Fibroblast of lung (primary cell): ENCODE data around the gene CDH6.

Experiments
- CTCF ChIP-seq, 2 donors: IDR thresholded peaks in 1 of 2; conservative IDR thresholded peaks in 1 of 2; 1 replicate in 1 of 2; 2 replicates in 1 of 2; pipeline ENCODE4 v1.5.1; 2011 to 2012; ENCODE audit warnings: low read length in 2 of 2, control low read depth in 1 of 2, inconsistent platforms in 1 of 2, low read depth in 1 of 2, mild to moderate bottlenecking in 1 of 2
- EZH2 ChIP-seq: IDR thresholded peaks from 2 replicates; pipeline ENCODE4 v1.5.1; 2012; ENCODE audit warnings: low read length, control low read depth, mild to moderate bottlenecking; ENCODE audit errors: missing control alignments

- TF ChIP-seq CTCF (conservative IDR thresholded peaks at IDR 0.05 in 1 of 2, IDR thresholded peaks at IDR 0.05 in 1 of 2; ENCODE audit: low read depth in 1 of 2, low read length in 2 of 2) (no peak), EZH2 (no peak)
These were observed 42.9 kb downstream of the CDH6 start for GRCh38 chr5:31236339-31236738.
